NCI-H187 (cell line): ENCODE data around the gene ELL.
"Not testable (repeated sequence)": the region's sequence is repeated elsewhere in the genome, so short reads cannot be mapped to it uniquely, and the experiment has no call there.

Experiments used
- DNase-seq, 2 experiments: peaks; one replicate each; lab custom pipeline; 2025; lab: John Stamatoyannopoulos, UW

The ELL gene

GRCh38 chr19:18422530-18423191, 99.2 kb downstream of the ELL start:
- no peak for DNase-seq

DNA sequence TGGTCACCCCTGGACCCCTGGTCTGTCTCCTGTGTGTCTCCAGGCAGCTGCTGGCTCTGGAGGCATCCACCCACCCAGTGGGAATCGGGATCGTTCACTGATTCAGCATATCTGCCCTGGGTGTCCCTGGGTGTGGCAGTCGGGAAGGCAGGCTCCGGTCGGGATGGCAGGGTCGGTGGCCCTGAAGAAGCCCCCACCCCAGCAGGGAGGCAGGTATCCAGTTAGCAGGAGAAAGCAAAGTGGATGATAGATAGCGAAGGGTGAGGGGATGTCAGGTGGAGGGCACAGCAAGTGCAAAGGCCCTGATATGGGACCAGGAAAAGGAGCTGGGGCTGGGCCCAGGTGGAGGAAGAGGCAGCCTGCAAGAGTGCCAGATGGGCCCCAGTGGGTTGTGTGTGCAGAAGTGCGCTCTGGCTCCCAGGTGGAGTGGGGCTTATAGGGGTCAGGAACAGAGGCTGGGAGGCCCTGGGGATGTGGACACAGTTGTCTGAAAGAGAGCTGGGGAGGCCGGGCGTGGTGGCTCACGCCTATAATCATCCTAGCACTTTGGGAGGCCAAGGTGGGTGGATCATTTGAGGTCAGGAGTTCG, 100.4 kb downstream of the ELL start:
- no peak for DNase-seq

DNA sequence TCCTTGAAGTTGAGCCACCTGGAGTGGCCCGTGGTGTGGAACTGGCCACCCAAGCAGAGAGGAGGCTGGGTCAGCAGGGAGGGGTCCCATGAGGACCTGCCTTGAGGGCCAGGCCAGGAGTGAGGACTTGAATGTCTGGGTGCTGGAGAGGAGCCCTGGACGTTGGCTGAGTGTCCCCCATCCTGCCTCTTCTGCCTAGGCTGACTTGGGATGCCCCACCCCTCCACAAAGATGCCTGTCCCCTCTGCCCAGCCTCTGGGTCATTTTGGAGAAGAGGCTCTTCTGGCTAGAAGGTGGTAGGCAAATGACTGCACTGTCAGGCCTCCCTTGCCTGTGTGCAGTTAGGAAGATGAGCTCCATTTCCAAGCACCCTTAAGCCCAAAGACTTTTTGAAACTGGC, 100.9 kb downstream of the ELL start:
- no peak for DNase-seq

GRCh38 chr19:18419699-18420460, 102.0 kb downstream of the ELL start:
- no peak for DNase-seq

GRCh38 chr19:18419195-18419698, 102.6 kb downstream of the ELL start, which contains the start of gene SSBP4:
Gene SSBP4, plus strand, starts transcription at chr19:18419398. Its CDS starts 251 bp downstream, at chr19:18419649.
- DNase-seq, result no peak

DNA sequence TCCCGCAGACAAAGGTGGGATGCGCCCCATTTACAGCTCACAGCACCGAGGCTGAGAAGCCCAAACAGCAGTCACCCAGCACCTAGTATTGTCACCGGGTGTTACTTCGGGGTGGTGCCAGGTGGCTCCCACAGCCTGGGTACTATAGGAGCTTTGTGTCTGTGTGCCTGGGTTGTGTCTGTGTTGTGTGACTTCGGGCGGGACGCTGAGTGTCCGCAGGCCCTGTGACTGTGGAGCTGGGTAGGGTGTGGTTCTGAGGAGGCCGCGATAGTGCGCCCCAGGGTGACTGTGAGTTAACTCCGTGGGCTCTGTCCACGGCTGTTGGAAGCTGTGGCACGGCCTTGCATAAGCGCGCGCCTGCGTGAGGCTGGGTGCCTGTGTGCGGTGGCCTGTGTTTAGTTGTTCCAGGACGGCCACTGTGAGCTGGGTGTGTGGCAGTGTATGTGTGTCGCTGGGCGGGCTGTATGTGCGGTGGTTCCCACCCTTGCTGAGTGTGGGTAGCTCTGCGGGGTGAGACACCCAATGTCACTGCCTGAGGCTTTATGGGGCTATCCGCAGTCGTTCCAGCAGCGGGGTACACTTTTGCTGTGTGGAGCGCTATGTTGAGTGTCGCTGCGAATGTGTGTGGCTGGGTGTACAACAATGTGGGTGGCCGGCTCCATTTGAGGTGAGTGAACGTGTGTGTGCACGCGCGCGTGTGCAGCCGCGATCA, 103.2 kb downstream of the ELL start:
- no peak for DNase-seq

DNA sequence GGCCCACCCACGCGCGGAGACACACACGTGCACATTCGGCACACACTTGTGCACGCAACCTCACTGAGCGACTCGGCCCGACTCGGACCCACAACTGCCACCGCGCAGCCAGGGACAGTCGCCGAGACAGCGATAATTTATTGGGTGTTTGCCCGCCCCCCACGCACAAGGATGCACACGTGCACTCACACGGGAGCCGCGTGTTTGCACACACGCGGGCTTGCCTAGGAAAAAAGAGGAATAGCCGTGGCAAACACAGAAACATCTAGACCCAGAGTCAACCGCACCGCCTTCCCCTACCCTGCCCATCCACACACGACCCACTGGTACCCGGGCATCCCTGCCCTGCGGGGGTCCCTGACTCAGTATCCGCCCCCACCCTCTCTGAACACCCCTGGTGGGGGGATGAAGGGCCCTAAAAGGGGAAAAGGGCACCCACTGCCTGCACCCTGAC, 103.8 kb downstream of the ELL start:
- no peak for DNase-seq

- no peak for DNase-seq
Measured at GRCh38 chr19:18417250-18418028, 104.4 kb downstream of the ELL start.

- peak in 1 of 2 experiments; percentile 62 for DNase-seq
Measured at GRCh38 chr19:18416778-18417249, 105.1 kb downstream of the ELL start.

DNA sequence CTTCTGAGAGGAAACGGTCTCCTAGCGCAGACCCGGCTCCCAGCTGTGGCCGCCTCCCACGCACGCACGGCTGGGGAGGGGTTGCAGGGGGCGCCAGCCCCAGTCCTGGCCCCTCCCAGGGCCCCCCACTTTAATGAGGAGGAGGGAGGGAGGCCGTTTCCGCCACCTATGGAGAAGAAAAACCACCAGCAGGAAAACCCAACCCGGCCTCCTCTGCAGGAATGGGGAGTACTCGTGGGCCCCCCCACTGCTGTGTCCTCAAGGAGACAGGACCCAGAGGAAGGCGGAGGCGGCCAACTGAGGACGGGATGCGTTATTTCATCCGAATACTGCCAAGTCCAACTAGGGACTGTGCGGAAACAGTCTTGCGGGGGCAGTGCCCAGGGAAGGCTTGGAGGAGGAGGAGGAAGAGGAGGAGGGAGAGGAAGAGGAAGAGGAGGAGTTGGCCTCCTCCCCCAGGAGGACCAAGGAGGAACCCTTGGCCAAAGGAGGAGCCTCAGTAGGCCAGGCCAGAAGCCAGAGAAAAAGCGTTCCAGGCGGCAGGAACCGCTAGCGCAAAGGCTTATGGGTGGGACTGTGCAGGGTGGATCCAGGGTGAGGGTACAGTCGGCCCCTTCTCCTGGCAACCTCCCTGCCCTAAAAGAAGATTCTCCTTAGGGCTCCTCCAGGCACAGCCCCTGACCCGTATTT, 106.5 kb downstream of the ELL start:
- no peak for DNase-seq

DNA sequence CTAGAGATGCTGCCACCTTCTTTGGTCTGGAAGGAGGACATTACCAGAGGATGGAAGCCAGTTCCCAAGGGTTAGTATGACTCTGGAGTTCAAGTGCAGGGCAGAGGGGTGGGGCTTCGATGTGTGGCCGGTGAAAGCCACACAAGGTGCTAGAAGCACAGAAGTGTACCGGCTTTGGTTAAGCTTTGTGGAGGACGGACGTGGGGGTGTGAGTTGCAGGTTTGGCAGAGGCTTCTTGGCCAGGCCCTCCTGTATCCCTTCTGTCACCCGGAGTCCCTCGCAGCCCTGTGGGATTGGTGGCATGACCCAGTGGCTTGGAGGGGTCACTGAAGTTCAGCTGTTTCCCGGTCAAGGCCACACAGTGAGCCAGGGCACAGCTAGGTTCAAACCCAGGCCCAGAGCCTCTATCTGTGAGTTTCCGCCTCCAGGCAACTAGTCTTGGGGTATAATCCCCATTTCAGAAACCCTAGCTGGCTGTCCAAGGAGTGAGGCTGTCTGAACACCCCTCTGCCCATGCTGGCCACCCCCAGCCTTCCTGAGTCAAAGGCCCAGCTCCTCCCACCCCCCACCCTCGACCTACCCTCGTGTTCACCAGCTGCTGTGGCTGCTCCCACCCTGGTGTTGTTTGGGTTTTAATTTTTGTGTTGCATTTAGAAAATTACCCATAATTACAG, 107.2 kb downstream of the ELL start:
- DNase-seq, result no peak

- DNase-seq, result no peak
Measured at GRCh38 chr19:18412610-18413239, 109.1 kb downstream of the ELL start.

- no peak for DNase-seq
Measured at GRCh38 chr19:18408053-18408476, 113.8 kb downstream of the ELL start.

DNA sequence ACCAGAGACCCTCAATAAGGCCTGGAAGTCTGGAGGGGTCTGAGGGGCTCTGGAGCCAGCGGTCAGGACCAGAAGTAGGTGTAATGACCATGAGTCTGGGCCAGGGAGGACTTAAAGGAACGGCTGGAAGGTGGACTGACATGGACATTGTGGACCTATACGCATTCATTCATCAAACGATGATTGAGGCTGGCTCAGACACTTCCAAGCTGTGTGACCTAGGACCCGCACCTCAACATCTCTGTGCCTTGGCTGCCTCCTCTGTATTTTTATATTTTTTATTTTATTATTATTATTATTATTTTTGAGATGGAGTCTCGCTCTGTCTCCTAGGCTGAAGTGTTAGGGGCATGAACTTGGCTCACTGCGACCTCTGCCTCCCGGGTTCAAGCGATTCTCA, 115.1 kb downstream of the ELL start:
- no peak for DNase-seq

GRCh38 chr19:18405754-18406153, 116.1 kb downstream of the ELL start:
- not testable (repeated sequence) for DNase-seq

- DNase-seq, result not testable (repeated sequence)
Measured at GRCh38 chr19:18402455-18403248, 119.2 kb downstream of the ELL start.

GRCh38 chr19:18401580-18402112, 120.2 kb downstream of the ELL start:
- no peak for DNase-seq

DNA sequence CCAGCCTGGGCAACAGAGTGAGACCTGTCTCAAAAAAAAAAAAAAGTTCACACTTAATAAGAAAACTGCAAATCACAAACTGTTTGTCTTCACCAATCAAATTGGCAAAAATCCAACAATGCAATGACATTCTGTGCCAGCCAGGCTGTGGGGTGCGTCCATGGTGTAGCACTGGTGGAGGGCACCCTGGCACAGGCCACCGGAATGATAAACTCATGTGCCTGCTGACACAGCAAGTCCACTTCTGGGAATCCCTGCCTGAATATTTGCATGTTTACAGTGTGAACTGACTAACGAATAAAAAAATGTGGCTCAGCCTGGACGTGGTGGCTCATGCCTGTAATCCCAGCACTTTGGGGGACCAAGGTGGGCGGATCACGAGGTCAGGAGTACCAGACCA, 122.9 kb downstream of the ELL start:
- DNase-seq, result no peak
